Neutrophil (primary cell): ENCODE data around the gene XXYLT1.

Source experiments
- H3K27ac ChIP-seq: fragments of 200-600 bp; sonication (generic); 2 replicates; pipeline ENCODE4 v1.5.1; 2016; ENCODE audit warnings: mild to moderate bottlenecking, moderate library complexity
- H3K27me3 ChIP-seq: fragments of 200-600 bp; sonication (generic); 2 replicates; pipeline ENCODE4 v1.6.0; 2016; ENCODE audit warnings: mild to moderate bottlenecking
- H3K36me3 ChIP-seq: fragments of 200-600 bp; sonication (generic); 2 replicates; pipeline ENCODE4 v1.5.1; 2017
- H3K4me1 ChIP-seq, 2 experiments: fragments of 200-600 bp in 1 of 2; sonication (generic) in 1 of 2; 1 replicate in 1 of 2; 2 replicates in 1 of 2; pipeline versions ENCODE4 v1.5.1 to v1.6.1; 2013 to 2016; ENCODE audit warnings: low read depth in 1 of 2, low read length in 1 of 2, mild to moderate bottlenecking in 1 of 2, moderate library complexity in 1 of 2; ENCODE audit not compliant: control insufficient read depth in 1 of 2, insufficient read depth in 1 of 2
- H3K4me3 ChIP-seq, 2 experiments: fragments of 200-600 bp in 1 of 2; sonication (generic) in 1 of 2; 1 replicate in 1 of 2; 2 replicates in 1 of 2; pipeline ENCODE4 v1.5.1; 2013 to 2016; ENCODE audit warnings: low read depth in 1 of 2, low read length in 1 of 2, mild to moderate bottlenecking in 1 of 2, moderate library complexity in 1 of 2
- H3K9me3 ChIP-seq: fragments of 200-600 bp; sonication (generic); 2 replicates; pipeline ENCODE4 v1.5.1; 2016
- TF ChIP-seq, protein P1 (sequence below): fragments of 200-600 bp; sonication (generic); IDR thresholded peaks from 2 replicates; pipeline ENCODE4 v1.5.1; 2016; ENCODE audit warnings: antibody characterized with exemption

XXYLT1 gene

GRCh38 chr3:195240939-195241338 lies 30.0 kb downstream of the XXYLT1 start:
- Histone ChIP-seq H3K9me3 (no peaks in the 10 kb centered on the region), H3K4me3 (no peak overlapping the region), H3K27ac (no peak overlapping the region), H3K27me3 (no peaks in the 10 kb centered on the region), H3K4me1 (no peaks in the 10 kb centered on the region), H3K36me3 (no peaks in the 10 kb centered on the region)
- TF ChIP-seq, protein P1, sequence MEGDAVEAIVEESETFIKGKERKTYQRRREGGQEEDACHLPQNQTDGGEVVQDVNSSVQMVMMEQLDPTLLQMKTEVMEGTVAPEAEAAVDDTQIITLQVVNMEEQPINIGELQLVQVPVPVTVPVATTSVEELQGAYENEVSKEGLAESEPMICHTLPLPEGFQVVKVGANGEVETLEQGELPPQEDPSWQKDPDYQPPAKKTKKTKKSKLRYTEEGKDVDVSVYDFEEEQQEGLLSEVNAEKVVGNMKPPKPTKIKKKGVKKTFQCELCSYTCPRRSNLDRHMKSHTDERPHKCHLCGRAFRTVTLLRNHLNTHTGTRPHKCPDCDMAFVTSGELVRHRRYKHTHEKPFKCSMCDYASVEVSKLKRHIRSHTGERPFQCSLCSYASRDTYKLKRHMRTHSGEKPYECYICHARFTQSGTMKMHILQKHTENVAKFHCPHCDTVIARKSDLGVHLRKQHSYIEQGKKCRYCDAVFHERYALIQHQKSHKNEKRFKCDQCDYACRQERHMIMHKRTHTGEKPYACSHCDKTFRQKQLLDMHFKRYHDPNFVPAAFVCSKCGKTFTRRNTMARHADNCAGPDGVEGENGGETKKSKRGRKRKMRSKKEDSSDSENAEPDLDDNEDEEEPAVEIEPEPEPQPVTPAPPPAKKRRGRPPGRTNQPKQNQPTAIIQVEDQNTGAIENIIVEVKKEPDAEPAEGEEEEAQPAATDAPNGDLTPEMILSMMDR = no peak

- TF ChIP-seq, protein P1 = no peak
- H3K27me3 ChIP-seq = no peaks in the 10 kb centered on the region
Measured at GRCh38 chr3:195240171-195240701, 30.7 kb downstream of the XXYLT1 start.

GRCh38 chr3:195239121-195239520 lies 31.8 kb downstream of the XXYLT1 start:
- TF ChIP-seq, protein P1 = no peak

More at GRCh38 chr3:195240171-195240701, 30.7 kb downstream of the XXYLT1 start:
- no peaks in the 10 kb centered on the region for H3K4me1 ChIP-seq
- H3K9me3 ChIP-seq = no peaks in the 10 kb centered on the region
- no peak overlapping the region for H3K27ac ChIP-seq
- H3K4me3 ChIP-seq = no peak overlapping the region
- no peaks in the 10 kb centered on the region for H3K36me3 ChIP-seq

DNA sequence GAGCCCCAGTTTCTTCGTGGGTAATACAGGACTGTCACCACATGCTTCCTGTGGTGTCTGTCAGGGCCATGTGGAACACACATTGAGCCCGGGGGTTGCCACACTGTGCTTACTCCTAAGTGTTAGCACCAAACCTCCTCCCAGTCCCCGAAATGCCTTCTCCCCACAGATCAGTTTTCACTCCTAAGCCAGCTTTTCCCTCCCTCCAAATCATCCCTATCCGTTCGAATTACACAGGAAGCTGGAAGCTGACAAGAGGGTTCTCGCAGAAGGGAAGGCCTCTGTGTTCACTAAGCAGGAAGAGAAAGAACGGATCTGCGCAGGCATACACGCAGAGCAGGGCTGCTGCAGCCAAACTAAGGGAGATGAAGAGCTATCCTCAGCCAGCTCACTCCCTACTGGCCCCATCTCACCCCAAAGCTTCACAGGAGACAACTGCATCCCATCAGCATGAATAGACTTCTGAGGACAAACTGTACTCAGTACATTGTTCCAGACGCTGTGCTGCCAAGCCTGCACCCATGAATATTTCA lies 32.3 kb downstream of the XXYLT1 start:
- TF ChIP-seq, protein P1 = no peak
- Histone ChIP-seq H3K9me3 (no peaks in the 10 kb centered on the region), H3K27me3 (no peaks in the 10 kb centered on the region), H3K27ac (no peak overlapping the region), H3K36me3 (no peaks in the 10 kb centered on the region), H3K4me3 (no peak overlapping the region), H3K4me1 (no peaks in the 10 kb centered on the region)

More at GRCh38 chr3:195239121-195239520, 31.8 kb downstream of the XXYLT1 start:
- Histone ChIP-seq H3K4me1 (no peaks in the 10 kb centered on the region), H3K27me3 (no peaks in the 10 kb centered on the region), H3K27ac (no peak overlapping the region), H3K9me3 (no peaks in the 10 kb centered on the region), H3K4me3 (no peak overlapping the region), H3K36me3 (no peaks in the 10 kb centered on the region)

DNA sequence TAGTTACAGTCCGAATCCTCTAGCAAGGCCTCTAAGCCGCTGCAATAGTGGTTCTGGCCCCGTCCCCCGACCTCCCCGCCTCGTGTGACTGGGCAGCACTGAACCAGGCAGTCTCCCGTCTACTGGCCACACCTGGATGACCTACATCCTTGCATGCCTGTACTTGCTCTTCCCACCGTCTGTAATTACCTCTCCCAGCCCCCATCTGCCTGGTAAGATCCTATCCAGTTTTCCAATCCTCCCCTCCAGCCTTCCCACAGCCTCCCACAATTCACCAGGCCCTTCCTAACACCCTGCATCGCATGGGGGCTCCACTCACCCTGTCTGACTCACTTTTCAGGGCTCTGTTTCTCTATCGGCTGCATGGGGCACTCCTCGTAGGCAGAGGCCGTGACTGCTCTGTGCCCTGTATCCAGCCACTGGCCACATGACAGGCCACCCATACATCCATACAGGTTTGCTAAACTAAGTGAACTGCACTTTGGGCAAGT lies 32.8 kb downstream of the XXYLT1 start:
- H3K36me3 ChIP-seq = no peaks in the 10 kb centered on the region

More for the DNA sequence above, 32.8 kb downstream of the XXYLT1 start:
- Histone ChIP-seq H3K27me3 (no peaks in the 10 kb centered on the region), H3K4me1 (no peaks in the 10 kb centered on the region), H3K4me3 (no peak overlapping the region), H3K9me3 (no peaks in the 10 kb centered on the region), H3K27ac (no peak overlapping the region)
- TF ChIP-seq, protein P1 = no peak
